GM12878 (cell line): Measurements from ENCODE around the gene SPATA9. TPM values are rescaled to one million over a fixed set of nuclear protein-coding genes. Genes with fewer than 3 reads are reported as not detected.

ENCODE experiments used
- EP300 ChIP-seq, 2 experiments: fragments of 150-350 bp in 1 of 2; IDR thresholded peaks; 2 replicates each; pipeline ENCODE4 v1.6.1; 2011 to 2012; ENCODE audit warnings: low read depth in 2 of 2, low read length in 2 of 2, borderline replicate concordance in 1 of 2, improper control_type of control experiment in 1 of 2, inconsistent platforms in 1 of 2; ENCODE audit not compliant: control insufficient read depth in 1 of 2
- ESRRA ChIP-seq: IDR thresholded peaks from 2 replicates; pipeline ENCODE4 v1.6.1; 2012; ENCODE audit warnings: mild to moderate bottlenecking, low read length, improper control_type of control experiment
- EZH2 ChIP-seq: IDR thresholded peaks from 2 replicates; pipeline ENCODE4 v1.6.1; 2012; ENCODE audit warnings: low read depth, mild to moderate bottlenecking, control low read depth, inconsistent platforms, low read length, borderline replicate concordance; ENCODE audit not compliant: control insufficient read depth
- GATAD2B ChIP-seq: fragments of 450-650 bp; conservative IDR thresholded peaks from 2 replicates; pipeline ENCODE4 v1.6.1; 2017; ENCODE audit warnings: low read depth, mild to moderate bottlenecking, moderate library complexity
- HSF1 ChIP-seq: fragments of 150-350 bp; IDR thresholded peaks from 2 replicates; pipeline ENCODE4 v1.6.1; 2014; ENCODE audit warnings: mild to moderate bottlenecking, low read depth, low read length
- IRF3 ChIP-seq: fragments of 450-650 bp; IDR thresholded peaks from 2 replicates; pipeline ENCODE4 v1.6.1; 2014; ENCODE audit warnings: mild to moderate bottlenecking
- MYC ChIP-seq: IDR thresholded peaks from 2 replicates; pipeline ENCODE4 v1.6.1; 2011; ENCODE audit warnings: mild to moderate bottlenecking, low read length, moderate library complexity, inconsistent platforms; ENCODE audit not compliant: insufficient read depth, insufficient replicate concordance, insufficient read length, severe bottlenecking
- PAX8 ChIP-seq: fragments of 450-650 bp; IDR thresholded peaks from 2 replicates; pipeline ENCODE4 v1.6.1; 2017; ENCODE audit warnings: mild to moderate bottlenecking, moderate library complexity
- POLR2A ChIP-seq: IDR thresholded peaks from 2 replicates; pipeline ENCODE4 v1.6.1; 2011; ENCODE audit warnings: low read depth, mild to moderate bottlenecking, low read length
- RAD51 ChIP-seq: fragments of 450-650 bp; IDR thresholded peaks from 2 replicates; pipeline ENCODE4 v1.6.1; 2016; ENCODE audit warnings: moderate library complexity, mild to moderate bottlenecking, inconsistent platforms
- SMARCA5 ChIP-seq: fragments of 450-650 bp; IDR thresholded peaks from 2 replicates; pipeline ENCODE4 v1.6.1; 2017; ENCODE audit warnings: mild to moderate bottlenecking
- SPI1 ChIP-seq: IDR thresholded peaks from 2 replicates; pipeline ENCODE4 v1.6.1; 2011; ENCODE audit warnings: low read depth, mild to moderate bottlenecking, low read length, moderate library complexity, borderline replicate concordance; ENCODE audit not compliant: insufficient read depth
- ZBTB11 ChIP-seq: fragments of 450-650 bp; formaldehyde crosslinking; IDR thresholded peaks from 2 replicates; pipeline ENCODE4 v1.5.0; 2022; ENCODE audit warnings: mild to moderate bottlenecking, missing genetic modification characterization
- ZNF622 ChIP-seq: fragments of 450-650 bp; IDR thresholded peaks from 2 replicates; pipeline ENCODE4 v1.6.1; 2017; ENCODE audit warnings: mild to moderate bottlenecking, inconsistent platforms
- polyA plus RNA-seq, 11 experiments: library from polyadenylated mRNA; depleted of rRNA in 4 of 11; unstranded in 6 of 11; stranded (reverse) in 5 of 11; fragments of >200 nt; fragmentation: Nextera tagmentation in 4 of 11; fragmentation: Illumina TruSeq in 1 of 11; extraction: Ambion mirVana in 4 of 11; extraction: Trizol in 1 of 11; gene quantifications; 1 replicate in 1 of 11; 2 replicates in 10 of 11; pipeline versions ENCODE4 v1.2.1 to v1.2.3, GENCODE V29; 2011 to 2016; ENCODE audit warnings: inconsistent platforms in 2 of 11, missing spikeins in 2 of 11, low read depth in 1 of 11
- total RNA-seq, 4 experiments: library from RNA; depleted of rRNA in 3 of 4; stranded (reverse); fragments of >200 nt in 3 of 4; fragmentation: Illumina TruSeq in 1 of 4; extraction: Trizol in 1 of 4; gene quantifications; 2 replicates each; pipeline versions ENCODE4 v1.2.1 to v1.2.3, GENCODE V29; 2013 to 2021
- TF ChIP-seq, protein P1 (sequence below): fragments of 450-650 bp; IDR thresholded peaks from 2 replicates; pipeline ENCODE4 v1.6.1; 2017; ENCODE audit warnings: mild to moderate bottlenecking
- TF ChIP-seq, protein P2 (sequence below): fragments of 150-350 bp; IDR thresholded peaks from 2 replicates; pipeline ENCODE4 v1.6.1; 2016; ENCODE audit warnings: low read depth, low read length

SPATA9 gene
- total and polyA plus RNA-seq, 10 of the 15 experiments (the other 5 are each of a cell fraction or from before 2014, with no cell fraction given) = 0.11 to 0.49 (median 0.16) TPM; not detected in 1

DNA sequence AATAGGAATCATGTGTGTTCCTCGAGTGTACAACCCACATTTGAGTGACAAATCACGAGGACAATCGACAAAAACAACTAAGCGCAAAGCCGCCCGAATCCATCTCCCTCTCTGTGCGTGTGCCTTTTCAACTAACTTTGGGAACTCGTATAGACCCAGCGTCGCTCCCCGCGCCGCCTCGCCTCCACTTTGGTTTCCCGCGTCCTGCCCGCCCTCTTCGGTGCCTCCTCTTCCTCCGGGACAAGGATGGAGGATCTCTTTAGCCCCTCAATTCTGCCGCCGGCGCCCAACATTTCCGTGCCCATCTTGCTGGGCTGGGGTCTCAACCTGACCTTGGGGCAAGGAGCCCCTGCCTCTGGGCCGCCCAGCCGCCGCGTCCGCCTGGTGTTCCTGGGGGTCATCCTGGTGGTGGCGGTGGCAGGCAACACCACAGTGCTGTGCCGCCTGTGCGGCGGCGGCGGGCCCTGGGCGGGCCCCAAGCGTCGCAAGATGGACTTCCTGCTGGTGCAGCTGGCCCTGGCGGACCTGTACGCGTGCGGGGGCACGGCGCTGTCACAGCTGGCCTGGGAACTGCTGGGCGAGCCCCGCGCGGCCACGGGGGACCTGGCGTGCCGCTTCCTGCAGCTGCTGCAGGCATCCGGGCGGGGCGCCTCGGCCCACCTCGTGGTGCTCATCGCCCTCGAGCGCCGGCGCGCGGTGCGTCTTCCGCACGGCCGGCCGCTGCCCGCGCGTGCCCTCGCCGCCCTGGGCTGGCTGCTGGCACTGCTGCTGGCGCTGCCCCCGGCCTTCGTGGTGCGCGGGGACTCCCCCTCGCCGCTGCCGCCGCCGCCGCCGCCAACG, 62.5 kb downstream of the SPATA9 start, which contains the start of gene GPR150 (continued):
- TF ChIP-seq ZBTB11 (CRISPR knock-in tag) (no peak), HSF1 (no peak), RAD51 (no peak), EZH2 (no peak), EP300 (IDR thresholded peaks at IDR 0.05; ENCODE audit: borderline replicate concordance in 1 of 2, control insufficient read depth in 1 of 2, low read depth in 2 of 2, low read length in 2 of 2) (no peak), SPI1 (no peak), SMARCA5 (no peak), ZNF622 (no peak), PAX8 (no peak), GATAD2B (peak; percentile 71), MYC (peak; percentile 38), POLR2A (peak; percentile 74; the same call in 1 of the 2 replicates), ESRRA (no peak), IRF3 (no peak)
- TF ChIP-seq, protein P1, sequence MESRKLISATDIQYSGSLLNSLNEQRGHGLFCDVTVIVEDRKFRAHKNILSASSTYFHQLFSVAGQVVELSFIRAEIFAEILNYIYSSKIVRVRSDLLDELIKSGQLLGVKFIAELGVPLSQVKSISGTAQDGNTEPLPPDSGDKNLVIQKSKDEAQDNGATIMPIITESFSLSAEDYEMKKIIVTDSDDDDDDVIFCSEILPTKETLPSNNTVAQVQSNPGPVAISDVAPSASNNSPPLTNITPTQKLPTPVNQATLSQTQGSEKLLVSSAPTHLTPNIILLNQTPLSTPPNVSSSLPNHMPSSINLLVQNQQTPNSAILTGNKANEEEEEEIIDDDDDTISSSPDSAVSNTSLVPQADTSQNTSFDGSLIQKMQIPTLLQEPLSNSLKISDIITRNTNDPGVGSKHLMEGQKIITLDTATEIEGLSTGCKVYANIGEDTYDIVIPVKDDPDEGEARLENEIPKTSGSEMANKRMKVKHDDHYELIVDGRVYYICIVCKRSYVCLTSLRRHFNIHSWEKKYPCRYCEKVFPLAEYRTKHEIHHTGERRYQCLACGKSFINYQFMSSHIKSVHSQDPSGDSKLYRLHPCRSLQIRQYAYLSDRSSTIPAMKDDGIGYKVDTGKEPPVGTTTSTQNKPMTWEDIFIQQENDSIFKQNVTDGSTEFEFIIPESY = no peak
- TF ChIP-seq, protein P2, sequence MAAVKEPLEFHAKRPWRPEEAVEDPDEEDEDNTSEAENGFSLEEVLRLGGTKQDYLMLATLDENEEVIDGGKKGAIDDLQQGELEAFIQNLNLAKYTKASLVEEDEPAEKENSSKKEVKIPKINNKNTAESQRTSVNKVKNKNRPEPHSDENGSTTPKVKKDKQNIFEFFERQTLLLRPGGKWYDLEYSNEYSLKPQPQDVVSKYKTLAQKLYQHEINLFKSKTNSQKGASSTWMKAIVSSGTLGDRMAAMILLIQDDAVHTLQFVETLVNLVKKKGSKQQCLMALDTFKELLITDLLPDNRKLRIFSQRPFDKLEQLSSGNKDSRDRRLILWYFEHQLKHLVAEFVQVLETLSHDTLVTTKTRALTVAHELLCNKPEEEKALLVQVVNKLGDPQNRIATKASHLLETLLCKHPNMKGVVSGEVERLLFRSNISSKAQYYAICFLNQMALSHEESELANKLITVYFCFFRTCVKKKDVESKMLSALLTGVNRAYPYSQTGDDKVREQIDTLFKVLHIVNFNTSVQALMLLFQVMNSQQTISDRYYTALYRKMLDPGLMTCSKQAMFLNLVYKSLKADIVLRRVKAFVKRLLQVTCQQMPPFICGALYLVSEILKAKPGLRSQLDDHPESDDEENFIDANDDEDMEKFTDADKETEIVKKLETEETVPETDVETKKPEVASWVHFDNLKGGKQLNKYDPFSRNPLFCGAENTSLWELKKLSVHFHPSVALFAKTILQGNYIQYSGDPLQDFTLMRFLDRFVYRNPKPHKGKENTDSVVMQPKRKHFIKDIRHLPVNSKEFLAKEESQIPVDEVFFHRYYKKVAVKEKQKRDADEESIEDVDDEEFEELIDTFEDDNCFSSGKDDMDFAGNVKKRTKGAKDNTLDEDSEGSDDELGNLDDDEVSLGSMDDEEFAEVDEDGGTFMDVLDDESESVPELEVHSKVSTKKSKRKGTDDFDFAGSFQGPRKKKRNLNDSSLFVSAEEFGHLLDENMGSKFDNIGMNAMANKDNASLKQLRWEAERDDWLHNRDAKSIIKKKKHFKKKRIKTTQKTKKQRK = no peak
